SH-SY5Y (cell line): ENCODE measurements around the gene TOMM70.

ENCODE experiments used
- GATA2 ChIP-seq: IDR thresholded peaks from 2 replicates; pipeline ENCODE4 v1.6.1; 2011; ENCODE audit warnings: mild to moderate bottlenecking, low read depth, low read length
- GATA3 ChIP-seq: IDR thresholded peaks from 2 replicates; pipeline ENCODE4 v1.6.1; 2011; ENCODE audit warnings: low read depth, mild to moderate bottlenecking, low read length, moderate library complexity

DNA sequence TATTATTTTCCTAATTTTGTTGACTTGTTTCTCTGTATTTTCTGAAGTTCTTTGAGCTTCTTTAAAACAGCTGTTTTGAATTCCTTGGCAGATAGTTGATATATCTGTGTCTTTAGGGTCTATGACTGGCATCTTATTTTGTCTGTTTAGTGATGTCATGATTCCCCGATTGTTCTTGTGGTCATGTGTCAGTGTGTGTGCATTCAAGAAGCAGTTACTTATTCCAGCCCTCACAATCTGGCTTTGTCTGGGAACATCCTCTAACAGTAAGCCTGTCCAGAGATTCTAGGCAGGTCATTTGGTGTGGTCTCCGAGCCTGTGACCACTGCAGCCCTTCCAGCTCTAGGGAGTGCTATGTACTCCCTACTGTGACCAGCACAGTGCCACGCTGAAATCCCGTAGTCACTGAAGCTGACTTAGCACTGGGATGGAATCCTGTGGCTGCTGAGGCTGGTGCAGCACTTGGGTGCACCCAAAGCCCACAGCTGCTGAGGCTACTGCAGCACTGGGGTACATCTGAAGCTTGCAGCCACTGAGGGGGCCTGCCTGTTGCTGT, 7.2 kb upstream of the TOMM70 start:
- TF ChIP-seq GATA3 (no peak), GATA2 (no peak)
